Fibroblast of mammary gland (primary cell): ENCODE results near the gene PCNP.

Source experiments
- DNase-seq: peaks from one replicate; pipeline ENCODE4 v3.0.0-alpha.2; 2010; ENCODE audit warnings: low read depth
- H3K4me3 ChIP-seq: 2 replicates; pipeline ENCODE4 v1.5.1; 2011; ENCODE audit warnings: low read depth, mild to moderate bottlenecking, low read length, moderate library complexity; ENCODE audit not compliant: control insufficient read depth
- CTCF ChIP-seq: conservative IDR thresholded peaks from 2 replicates; pipeline ENCODE4 v1.5.1; 2011; ENCODE audit warnings: low read depth, low read length, inconsistent platforms; ENCODE audit not compliant: control insufficient read depth, insufficient read depth

PCNP gene

GRCh38 chr3:101573449-101574387 lies at the start of gene PCNP:
Gene PCNP, plus strand, starts transcription at chr3:101574180. Its CDS starts 36 bp downstream, at chr3:101574216.
- peak within 1 kb of the TSS; percentile 96 for H3K4me3 ChIP-seq
- DNase-seq: peak; percentile 99

GRCh38 chr3:101527441-101527840 lies 46.5 kb upstream of the PCNP start:
- no peak overlapping the region for H3K4me3 ChIP-seq
- TF ChIP-seq CTCF: no peak
- no peak for DNase-seq

More at GRCh38 chr3:101573449-101574387, at the start of gene PCNP:
- TF ChIP-seq CTCF: peak; percentile 81

GRCh38 chr3:101527906-101528305 lies 46.1 kb upstream of the PCNP start:
- no peak for DNase-seq
- TF ChIP-seq CTCF: no peak
- no peak overlapping the region for H3K4me3 ChIP-seq

- no peak overlapping the region for H3K4me3 ChIP-seq
- no peak for DNase-seq
- no peak for TF ChIP-seq CTCF
These were observed 43.9 kb upstream of the PCNP start for GRCh38 chr3:101529816-101530685.

- no peak overlapping the region for H3K4me3 ChIP-seq
- no peak for DNase-seq
- TF ChIP-seq CTCF: no peak
These were observed 43.3 kb upstream of the PCNP start for GRCh38 chr3:101530686-101531047.

GRCh38 chr3:101531473-101532086 lies 42.4 kb upstream of the PCNP start:
- DNase-seq: no peak
- no peak overlapping the region for H3K4me3 ChIP-seq
- TF ChIP-seq CTCF: no peak
